Spleen (tissue), 13 donors: ENCODE results near the gene MUC21. TPM values are rescaled to one million over a fixed set of nuclear protein-coding genes. Genes with fewer than 3 reads are reported as not detected.

ENCODE experiments used
- DNase-seq: peaks from one replicate; pipeline ENCODE4 v3.0.0-alpha.2; 2020
- H3K27ac ChIP-seq, 8 donors: fragments of 200-600 bp; sonication (generic) in 7 of 8; 1 replicate in 4 of 8; 2 replicates in 4 of 8; pipeline versions ENCODE4 v1.5.0 to v1.8.0; 2016 to 2021; ENCODE audit warnings: inconsistent platforms in 4 of 8, mild to moderate bottlenecking in 4 of 8, moderate library complexity in 1 of 8
- H3K27me3 ChIP-seq, 7 donors: fragments of 200-600 bp; sonication (generic) in 6 of 7; replicated peaks in 1 of 7; 1 replicate in 4 of 7; 2 replicates in 3 of 7; pipeline versions ENCODE4 v1.5.0 to v1.8.0; 2016 to 2021; ENCODE audit warnings: inconsistent platforms in 3 of 7, mild to moderate bottlenecking in 1 of 7
- H3K36me3 ChIP-seq, 6 donors: fragments of 200-600 bp; sonication (generic) in 5 of 6; 1 replicate in 4 of 6; 2 replicates in 2 of 6; pipeline versions ENCODE4 v1.5.0 to v1.8.0; 2016 to 2021; ENCODE audit warnings: inconsistent platforms in 2 of 6
- H3K4me1 ChIP-seq, 6 donors: fragments of 200-600 bp; sonication (generic) in 5 of 6; 1 replicate in 3 of 6; 2 replicates in 3 of 6; pipeline versions ENCODE4 v1.5.0 to v1.8.0; 2016 to 2021; ENCODE audit warnings: inconsistent platforms in 3 of 6
- H3K4me3 ChIP-seq, 8 donors: fragments of 200-600 bp; sonication (generic) in 7 of 8; 1 replicate in 4 of 8; 2 replicates in 4 of 8; pipeline versions ENCODE4 v1.5.0 to v1.8.0; 2016 to 2021; ENCODE audit warnings: inconsistent platforms in 4 of 8, mild to moderate bottlenecking in 4 of 8, moderate library complexity in 2 of 8
- H3K9me3 ChIP-seq, 8 donors: fragments of 200-600 bp; sonication (generic) in 7 of 8; 1 replicate in 4 of 8; 2 replicates in 4 of 8; pipeline versions ENCODE4 v1.5.0 to v1.8.0; 2016 to 2021; ENCODE audit warnings: inconsistent platforms in 4 of 8
- CTCF ChIP-seq, 11 experiments: fragments of 200-600 bp in 7 of 11; fragments of 450-650 bp in 4 of 11; sonication (generic) in 4 of 11; IDR thresholded peaks in 8 of 11; conservative IDR thresholded peaks in 3 of 11; 1 replicate in 7 of 11; 2 replicates in 4 of 11; pipeline versions ENCODE4 v1.4.0 to v1.8.0; 2016 to 2021; ENCODE audit warnings: antibody characterized with exemption in 11 of 11, inconsistent platforms in 4 of 11, mild to moderate bottlenecking in 1 of 11
- POLR2A ChIP-seq, 3 donors: fragments of 450-650 bp; IDR thresholded peaks; one replicate each; pipeline ENCODE4 v1.5.1; 2017; ENCODE audit warnings: antibody characterized with exemption in 3 of 3, mild to moderate bottlenecking in 1 of 3
- POLR2AphosphoS5 ChIP-seq, 3 donors: sonication (generic); formaldehyde crosslinking; IDR thresholded peaks; one replicate each; pipeline ENCODE4 v1.5.1; 2017; ENCODE audit warnings: antibody characterized with exemption in 3 of 3
- WGBS, 5 donors: extraction: QIAGEN DNeasy Blood & Tissue Kit in 3 of 5; methylation state at CpG; one replicate each; pipeline versions ENCODE4 v1.1.5 to v1.1.7; 2013 to 2018; 5-methylcytosine and 5-hydroxymethylcytosine counted together
- intact Hi-C: fragments of 100-400 bp; cut with DNase I; formaldehyde crosslinking; loops from one replicate; pipeline ENCODE4 v1.15.0; 2023; ENCODE audit warnings: low total_unique reads
- long read RNA-seq, 2 donors: transcript quantifications; one replicate each; lab custom pipeline, GENCODE V29; 2026
- polyA plus RNA-seq, 3 donors: library from polyadenylated mRNA; stranded (reverse); fragments of 200-250 nt; gene quantifications; one replicate each; pipeline ENCODE4 v1.2.1, GENCODE V29; 2013
- total RNA-seq, 7 donors: library from RNA; depleted of rRNA in 3 of 7; stranded (reverse); fragments of >200 nt in 3 of 7; fragmentation: NEBNext Ultra II Directional in 4 of 7; extraction: Animal tissue kit (Norgen Biotek cat#: 25700) in 4 of 7; gene quantifications; one replicate each; pipeline versions ENCODE4 v1.1.0 to v1.2.1, GENCODE V29; 2016 to 2021
- donor health status: healthy with polysubstance abuse.
- donor health status: DM: no; HTN: no; CAD: no; lungs with moderate emphysema.
- donor health status: DM: no; HTN: no; CAD: no.
- donor health status: Bipolar disorder and iron deficiency.
- donor health status: healthy.
- donor health status: DM: no; HTN: no; CAD: no.
- donor health status: DM: yes; HTN: yes; CAD: no.

MUC21 gene
- total RNA-seq (not detected), polyA plus RNA-seq (under 1 TPM; 0.02 to 0.64 (median 0.05) TPM)
- long read RNA-seq, donor 1, result 0 reads
- long read RNA-seq, donor 2, result 0 reads

GRCh38 chr6:30983439-30983838 is at the start of gene MUC21:
Gene MUC21 (plus strand): TSS chr6:30983718. CDS start chr6:30983959, 241 bp downstream.
- TF ChIP-seq CTCF (IDR thresholded peaks at IDR 0.05 in 8 of 11, conservative IDR thresholded peaks at IDR 0.05 in 3 of 11), result no peak
- no peak for TF ChIP-seq POLR2A (IDR thresholded peaks at IDR 0.05)
- no peak for TF ChIP-seq POLR2AphosphoS5 (IDR thresholded peaks at IDR 0.05)
- no peak within 1 kb of the TSS for H3K27ac ChIP-seq
- no peaks in the 10 kb centered on the region for H3K36me3 ChIP-seq
- H3K4me1 ChIP-seq, result peaks cover 0 to 7% (median 0%) of the 10 kb centered on the region in 6 donors
- no peaks in the 10 kb centered on the region for H3K9me3 ChIP-seq
- DNase-seq, result no peak
- no peak within 1 kb of the TSS for H3K4me3 ChIP-seq
- intact Hi-C loops, result no loop called here
- WGBS, 5 donors, result 76 to 88% (median 80%) methylated on average over 6 of the region's 6 CpGs
- H3K27me3 ChIP-seq, result peaks cover 0 to 38% (median 0%) of the 10 kb centered on the region in 7 donors

GRCh38 chr6:30935018-30935417 is 48.5 kb upstream of the MUC21 start:
- Histone ChIP-seq H3K4me1 (no peaks in the 10 kb centered on the region), H3K4me3 (no peak overlapping the region), H3K9me3 (no peaks in the 10 kb centered on the region), H3K36me3 (no peaks in the 10 kb centered on the region), H3K27ac (no peak overlapping the region), H3K27me3 (peaks cover 0 to 22% (median 0%) of the 10 kb centered on the region in 7 donors)
- intact Hi-C loops, result no loop called here
- 14 to 32% (median 22%) methylated on average over 3 of the region's 3 CpGs for WGBS, 5 donors
- DNase-seq, result no peak
- TF ChIP-seq POLR2AphosphoS5 (IDR thresholded peaks at IDR 0.05) (no peak), CTCF (IDR thresholded peaks at IDR 0.05 in 8 of 11, conservative IDR thresholded peaks at IDR 0.05 in 3 of 11) (no peak), POLR2A (IDR thresholded peaks at IDR 0.05) (no peak)

DNA sequence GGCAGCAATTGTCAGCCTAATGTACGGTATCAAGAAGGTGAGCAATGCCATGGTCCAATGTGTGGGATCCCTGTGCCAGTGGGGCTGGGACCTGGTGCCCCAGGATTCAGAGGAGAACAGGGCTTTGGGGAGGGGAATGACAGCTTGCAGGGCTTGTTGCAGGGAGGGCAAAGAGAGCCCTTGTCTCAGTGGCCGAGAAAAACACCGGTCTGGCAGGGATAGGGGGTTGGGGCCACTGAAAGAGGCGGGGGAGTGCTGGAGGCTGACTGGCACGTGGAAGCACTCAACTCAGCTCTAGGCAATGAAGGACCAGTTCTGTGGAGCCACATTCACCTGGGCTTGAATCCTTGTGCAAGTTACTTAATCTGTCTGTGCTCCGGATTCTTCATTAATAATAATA is 46.3 kb upstream of the MUC21 start:
- H3K27ac ChIP-seq, result no peak overlapping the region
- H3K4me3 ChIP-seq, result no peak overlapping the region
- peaks cover 0 to 44% (median 0%) of the 10 kb centered on the region in 7 donors for H3K27me3 ChIP-seq

DNA sequence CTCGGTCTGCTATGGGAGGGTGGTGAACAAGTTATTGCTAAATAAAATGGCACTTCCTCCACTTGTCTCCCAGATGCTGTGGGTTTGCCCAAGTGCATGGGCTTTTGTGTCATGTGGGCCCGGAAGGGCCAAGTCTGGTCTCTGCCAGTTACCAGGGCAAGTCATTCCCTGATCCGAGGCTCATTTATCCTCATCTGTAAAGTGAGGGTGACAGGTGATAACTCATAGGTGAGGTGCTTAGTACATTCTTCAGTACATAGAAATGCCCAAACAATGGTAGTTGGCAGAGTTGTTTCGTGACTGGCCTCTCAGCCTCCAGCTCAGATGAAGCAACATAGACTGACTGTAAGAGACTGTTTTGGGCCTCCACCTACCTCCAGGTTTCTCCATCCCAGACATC is 44.8 kb upstream of the MUC21 start:
- Histone ChIP-seq H3K27ac (no peak overlapping the region), H3K36me3 (no peaks in the 10 kb centered on the region), H3K9me3 (no peaks in the 10 kb centered on the region), H3K4me3 (no peak overlapping the region), H3K4me1 (no peaks in the 10 kb centered on the region), H3K27me3 (peaks cover 0 to 58% (median 6%) of the 10 kb centered on the region in 7 donors)
- TF ChIP-seq POLR2A (IDR thresholded peaks at IDR 0.05) (no peak), CTCF (IDR thresholded peaks at IDR 0.05 in 8 of 11, conservative IDR thresholded peaks at IDR 0.05 in 3 of 11) (no peak), POLR2AphosphoS5 (IDR thresholded peaks at IDR 0.05) (no peak)
- intact Hi-C loops, result no loop called here
- DNase-seq, result no peak
- 51 to 71% (median 64%) methylated on average over 4 of the region's 4 CpGs for WGBS, 5 donors

More for the DNA sequence above, 46.3 kb upstream of the MUC21 start:
- Histone ChIP-seq H3K36me3 (no peaks in the 10 kb centered on the region), H3K9me3 (no peaks in the 10 kb centered on the region), H3K4me1 (no peaks in the 10 kb centered on the region)
- intact Hi-C loops, result no loop called here
- TF ChIP-seq CTCF (IDR thresholded peaks at IDR 0.05 in 8 of 11, conservative IDR thresholded peaks at IDR 0.05 in 3 of 11), result no peak
- TF ChIP-seq POLR2A (IDR thresholded peaks at IDR 0.05), result no peak
- TF ChIP-seq POLR2AphosphoS5 (IDR thresholded peaks at IDR 0.05), result no peak
- no peak for DNase-seq
- WGBS, 5 donors, result 82 to 91% (median 85%) methylated on average over 6 of the region's 6 CpGs
